CD4-positive, alpha-beta T cell (primary cell): ENCODE results near the gene MSX1. TPM values are rescaled to one million over a fixed set of nuclear protein-coding genes. Genes with fewer than 3 reads are reported as not detected.

ENCODE experiments used
- ATAC-seq: fragments of 200-7000 bp; cut with Tn5 transposase; one replicate; pipeline ENCODE4 v1.10.0; 2022; ENCODE audit warnings: mild to moderate bottlenecking; ENCODE audit not compliant: poor library complexity
- CTCF ChIA-PET: fragments of 350-600 bp; sonication (Branson Sonifier 250); formaldehyde crosslinking; loops from one replicate; lab custom pipeline; 2021; ENCODE audit warnings: antibody characterized with exemption, inconsistent platforms; lab: Charles Lee
- POLR2A ChIA-PET: fragments of 350-600 bp; sonication (Branson Sonifier 250); formaldehyde crosslinking; loops from one replicate; lab custom pipeline; 2021; ENCODE audit warnings: antibody characterized with exemption, inconsistent platforms; lab: Charles Lee
- DNase-seq, 14 experiments: peaks; one replicate each; pipeline ENCODE4 v3.0.0-alpha.2; 2013 to 2020; ENCODE audit warnings: mixed read lengths in 2 of 14
- H3K27ac ChIP-seq, 2 donors: one replicate each; pipeline versions ENCODE4 v1.5.1 to v1.7.0; 2013; ENCODE audit warnings: low read length in 2 of 2, low read depth in 1 of 2, mild to moderate bottlenecking in 1 of 2
- H3K27me3 ChIP-seq, 2 experiments: 1 replicate in 1 of 2; 2 replicates in 1 of 2; pipeline versions ENCODE4 v1.6.1 to v1.7.0; 2013; ENCODE audit warnings: low read length in 2 of 2, control low read depth in 1 of 2, mild to moderate bottlenecking in 1 of 2, moderate library complexity in 1 of 2; ENCODE audit not compliant: insufficient read depth in 2 of 2, control insufficient read depth in 1 of 2
- H3K36me3 ChIP-seq: one replicate; pipeline ENCODE4 v1.6.1; 2013; ENCODE audit warnings: low read length, control low read depth; ENCODE audit not compliant: insufficient read depth
- H3K4me1 ChIP-seq: one replicate; pipeline ENCODE4 v1.6.1; 2013; ENCODE audit warnings: low read length, control low read depth; ENCODE audit not compliant: insufficient read depth
- H3K4me3 ChIP-seq: one replicate; pipeline ENCODE4 v1.5.1; 2013; ENCODE audit warnings: mild to moderate bottlenecking, low read length, moderate library complexity
- H3K9me3 ChIP-seq, 2 experiments: 1 replicate in 1 of 2; 2 replicates in 1 of 2; pipeline versions ENCODE4 v1.6.1 to v1.7.0; 2013; ENCODE audit warnings: low read length in 2 of 2, mild to moderate bottlenecking in 2 of 2, control low read depth in 1 of 2, moderate library complexity in 1 of 2; ENCODE audit not compliant: control insufficient read depth in 1 of 2, insufficient read depth in 1 of 2
- H3K27ac Mint-ChIP-seq: one replicate; pipeline ENCODE4 v1.8.0; 2020; ENCODE audit warnings: mixed read lengths
- H3K27me3 Mint-ChIP-seq: one replicate; pipeline ENCODE4 v1.8.0; 2021; ENCODE audit warnings: mixed read lengths
- H3K36me3 Mint-ChIP-seq: one replicate; pipeline ENCODE4 v1.8.0; 2021; ENCODE audit warnings: low read depth, mixed read lengths
- H3K4me1 Mint-ChIP-seq: one replicate; pipeline ENCODE4 v1.8.0; 2021; ENCODE audit warnings: low read depth, mixed read lengths
- H3K4me3 Mint-ChIP-seq: one replicate; pipeline ENCODE4 v1.8.0; 2020; ENCODE audit warnings: mild to moderate bottlenecking, mixed read lengths
- H3K9me3 Mint-ChIP-seq: one replicate; pipeline ENCODE4 v1.8.0; 2020; ENCODE audit warnings: mixed read lengths
- intact Hi-C, 2 experiments: fragments of 100-400 bp; cut with DNase I in 1 of 2; cut with micrococcal nuclease in 1 of 2; formaldehyde crosslinking; loops; one replicate each; pipeline versions ENCODE4 v1.15.1 to v1.9.0; 2023 to 2025; cut with DNase I, micrococcal nuclease
- total RNA-seq, 174 experiments: library from RNA in 2 of 174; stranded (reverse) in 2 of 174; gene quantifications; one replicate each; pipeline ENCODE4 v1.2.3 and lab custom pipeline; 2021 to 2026
- TF ChIP-seq, protein P1 (sequence below): fragments of 200-600 bp; IDR thresholded peaks from one replicate; pipeline ENCODE4 v1.8.0; 2022; ENCODE audit warnings: antibody characterized with exemption, mild to moderate bottlenecking

The MSX1 gene
- total RNA-seq, 2 experiments from 2014 or later = not detected

DNA sequence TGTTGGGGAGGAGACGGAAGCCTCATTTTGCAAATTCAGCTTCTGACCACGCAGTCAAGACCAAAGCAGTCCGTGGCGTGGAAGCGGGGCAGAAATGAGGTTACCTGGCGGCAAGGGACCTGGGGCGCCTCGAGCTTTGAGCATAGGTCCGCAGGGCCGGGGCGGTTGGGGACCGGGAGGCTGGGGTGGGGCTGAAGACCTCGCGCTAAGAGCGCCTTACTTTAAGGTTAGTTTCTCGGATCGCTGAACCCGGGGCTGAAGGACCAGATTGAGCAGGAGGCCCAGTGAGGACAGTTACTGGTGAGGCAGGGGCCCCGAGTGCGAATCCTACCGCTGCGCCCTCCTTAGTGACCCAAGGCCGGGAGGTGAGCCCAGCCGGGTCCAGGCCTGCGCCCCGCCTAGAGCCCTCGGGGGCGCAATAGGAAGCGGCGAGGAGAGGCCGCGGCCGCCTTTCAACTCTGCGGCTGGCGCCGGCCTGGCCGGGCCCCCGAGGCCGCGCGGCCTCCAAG is 7.5 kb downstream of the MSX1 start:
- Histone ChIP-seq H3K27me3 (peaks cover 85 to 92% of the 10 kb centered on the region in 2 experiments), H3K36me3 (no peaks in the 10 kb centered on the region), H3K27ac (no peak overlapping the region), H3K4me3 (no peak overlapping the region), H3K9me3 (peaks cover 0 to 69% of the 10 kb centered on the region in 2 experiments), H3K4me1 (peaks cover 12% of the 10 kb centered on the region)
- CTCF ChIA-PET = no interaction called here
- intact Hi-C loops = no loop called here
- H3K4me1 Mint-ChIP-seq = peaks cover 14% of the 10 kb centered on the region
- ATAC-seq (no peak), DNase-seq (no peak)
- TF ChIP-seq, protein P1, sequence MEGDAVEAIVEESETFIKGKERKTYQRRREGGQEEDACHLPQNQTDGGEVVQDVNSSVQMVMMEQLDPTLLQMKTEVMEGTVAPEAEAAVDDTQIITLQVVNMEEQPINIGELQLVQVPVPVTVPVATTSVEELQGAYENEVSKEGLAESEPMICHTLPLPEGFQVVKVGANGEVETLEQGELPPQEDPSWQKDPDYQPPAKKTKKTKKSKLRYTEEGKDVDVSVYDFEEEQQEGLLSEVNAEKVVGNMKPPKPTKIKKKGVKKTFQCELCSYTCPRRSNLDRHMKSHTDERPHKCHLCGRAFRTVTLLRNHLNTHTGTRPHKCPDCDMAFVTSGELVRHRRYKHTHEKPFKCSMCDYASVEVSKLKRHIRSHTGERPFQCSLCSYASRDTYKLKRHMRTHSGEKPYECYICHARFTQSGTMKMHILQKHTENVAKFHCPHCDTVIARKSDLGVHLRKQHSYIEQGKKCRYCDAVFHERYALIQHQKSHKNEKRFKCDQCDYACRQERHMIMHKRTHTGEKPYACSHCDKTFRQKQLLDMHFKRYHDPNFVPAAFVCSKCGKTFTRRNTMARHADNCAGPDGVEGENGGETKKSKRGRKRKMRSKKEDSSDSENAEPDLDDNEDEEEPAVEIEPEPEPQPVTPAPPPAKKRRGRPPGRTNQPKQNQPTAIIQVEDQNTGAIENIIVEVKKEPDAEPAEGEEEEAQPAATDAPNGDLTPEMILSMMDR = no peak
- no peaks in the 10 kb centered on the region for H3K36me3 Mint-ChIP-seq
- H3K4me3 Mint-ChIP-seq = no peak overlapping the region
- POLR2A ChIA-PET = no interaction called here
- no peak overlapping the region for H3K27ac Mint-ChIP-seq
- H3K9me3 Mint-ChIP-seq = no peaks in the 10 kb centered on the region
- H3K27me3 Mint-ChIP-seq = peaks cover 71% of the 10 kb centered on the region

DNA sequence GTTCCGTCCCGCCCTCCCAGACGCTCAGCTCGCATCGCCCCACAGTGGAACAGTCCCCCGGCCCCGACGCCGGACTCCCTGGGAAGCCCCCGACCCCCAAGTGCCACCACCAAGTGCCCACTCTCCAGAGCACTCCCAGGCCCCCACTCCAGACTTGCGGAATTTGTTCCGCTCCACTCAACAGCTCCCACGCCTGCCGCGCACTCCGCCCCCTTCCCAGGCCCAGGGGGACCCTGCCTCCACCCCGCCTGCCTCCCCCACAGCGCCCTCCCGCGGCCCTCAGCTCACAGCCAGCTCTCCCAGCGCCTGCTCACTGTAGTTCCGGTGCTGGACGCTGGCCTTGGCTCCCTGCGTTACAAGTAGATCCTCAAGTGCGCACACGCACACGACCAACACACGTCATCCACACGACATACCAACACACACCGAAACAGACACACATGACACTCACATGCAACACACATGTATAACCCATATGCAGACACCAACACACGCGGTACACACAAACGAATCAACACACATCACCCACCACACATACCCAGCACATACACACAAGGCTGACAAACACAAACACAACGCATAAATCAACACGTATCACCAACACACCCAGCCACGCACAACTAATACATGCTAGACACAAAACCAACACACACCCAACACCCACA is 8.0 kb downstream of the MSX1 start:
- H3K9me3 ChIP-seq = peaks cover 0 to 68% of the 10 kb centered on the region in 2 experiments
- no peaks in the 10 kb centered on the region for H3K36me3 ChIP-seq
- H3K27me3 Mint-ChIP-seq = peaks cover 69% of the 10 kb centered on the region
- no peak overlapping the region for H3K27ac Mint-ChIP-seq
- POLR2A ChIA-PET = no interaction called here
- H3K4me3 Mint-ChIP-seq = no peak overlapping the region
- H3K4me3 ChIP-seq = no peak overlapping the region
- intact Hi-C loops = no loop called here
- TF ChIP-seq, protein P1 = no peak
- CTCF ChIA-PET = no interaction called here
- no peaks in the 10 kb centered on the region for H3K9me3 Mint-ChIP-seq
- ATAC-seq (no peak), DNase-seq (no peak)
- peaks cover 85 to 92% of the 10 kb centered on the region in 2 experiments for H3K27me3 ChIP-seq
- no peak overlapping the region for H3K27ac ChIP-seq
- H3K4me1 Mint-ChIP-seq = peaks cover 14% of the 10 kb centered on the region
- H3K4me1 ChIP-seq = peaks cover 12% of the 10 kb centered on the region
- no peaks in the 10 kb centered on the region for H3K36me3 Mint-ChIP-seq

DNA sequence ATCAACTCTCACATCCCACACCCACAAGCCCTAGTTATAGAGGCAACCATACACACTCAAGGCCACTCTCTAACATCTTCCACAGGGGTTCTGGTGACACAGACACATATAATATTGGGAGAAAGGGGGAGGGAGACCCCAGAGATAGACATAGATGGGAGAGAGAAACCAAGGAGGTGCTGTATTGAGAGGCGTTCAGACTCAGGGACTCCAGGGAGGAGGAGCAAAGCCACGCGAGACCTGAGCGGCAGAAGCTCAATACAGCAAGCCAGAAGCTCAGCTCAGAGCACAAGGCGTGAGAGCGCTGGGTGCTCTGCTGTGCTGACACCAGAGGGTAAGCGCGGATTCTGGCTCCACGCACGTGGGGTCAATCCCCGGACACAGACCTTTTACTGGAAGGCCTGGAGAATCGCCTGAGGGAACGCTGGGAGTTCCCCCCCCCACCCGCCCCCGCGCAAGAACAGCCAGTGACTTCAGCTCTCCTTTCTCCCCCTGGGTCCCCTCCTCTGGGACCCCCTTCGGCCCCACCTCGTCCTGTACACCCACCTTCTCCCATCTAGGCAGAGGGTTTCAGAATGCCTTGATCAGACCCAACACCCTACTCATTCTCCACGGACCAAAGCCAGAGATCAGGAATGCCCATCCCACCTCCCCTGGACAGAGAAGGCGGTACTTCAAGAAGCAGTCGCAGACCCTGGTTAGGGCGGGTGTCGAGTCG is 8.7 kb downstream of the MSX1 start:
- Histone ChIP-seq H3K4me1 (peaks cover 12% of the 10 kb centered on the region), H3K36me3 (no peaks in the 10 kb centered on the region), H3K9me3 (peaks cover 0 to 68% of the 10 kb centered on the region in 2 experiments), H3K27me3 (peaks cover 85 to 92% of the 10 kb centered on the region in 2 experiments), H3K4me3 (no peak overlapping the region), H3K27ac (no peak overlapping the region)
- Mint-ChIP-seq H3K27ac (no peak overlapping the region), H3K4me1 (peaks cover 14% of the 10 kb centered on the region), H3K9me3 (no peaks in the 10 kb centered on the region), H3K27me3 (peaks cover 67% of the 10 kb centered on the region), H3K4me3 (no peak overlapping the region), H3K36me3 (no peaks in the 10 kb centered on the region)
- TF ChIP-seq, protein P1 = no peak
- no peak for DNase-seq
- intact Hi-C loops = no loop called here
- POLR2A ChIA-PET = no interaction called here
- CTCF ChIA-PET = no interaction called here
- no peak for ATAC-seq
